Transverse colon (tissue), 3 donors: Measurements from ENCODE around the gene HEG1.

Experiments used
- POLR2A ChIP-seq: fragments of 450-650 bp; IDR thresholded peaks from one replicate; pipeline ENCODE4 v1.6.1; 2016; ENCODE audit warnings: antibody characterized with exemption, mild to moderate bottlenecking, moderate library complexity
- TF ChIP-seq, protein P1 (sequence below), 5 experiments: fragments of 200-600 bp in 3 of 5; fragments of 450-650 bp in 2 of 5; sonication (generic) in 3 of 5; IDR thresholded peaks; 1 replicate in 2 of 5; 2 replicates in 3 of 5; pipeline ENCODE4 v1.5.1; 2016 to 2017; ENCODE audit warnings: antibody characterized with exemption in 5 of 5, inconsistent platforms in 3 of 5, mild to moderate bottlenecking in 2 of 5, moderate library complexity in 1 of 5

DNA sequence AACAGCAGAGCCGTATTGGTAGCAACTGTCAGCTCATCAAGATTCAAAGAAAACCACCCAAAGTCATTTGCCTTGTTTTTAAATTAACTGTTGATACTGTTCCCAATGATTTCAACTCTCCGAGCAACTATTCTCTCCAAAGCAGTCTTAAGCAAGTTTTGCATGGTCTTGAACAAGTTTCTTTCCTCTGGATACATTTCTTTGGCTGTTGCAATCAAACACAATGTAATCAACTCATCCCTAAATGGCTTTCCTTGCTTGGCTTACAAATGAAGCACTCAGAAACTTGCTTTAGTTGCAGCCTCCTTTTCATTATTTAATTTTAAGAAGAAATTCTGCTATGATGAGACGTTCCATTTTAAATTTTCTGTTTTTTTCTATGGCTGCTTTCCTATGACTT, 105.8 kb downstream of the HEG1 start:
- TF ChIP-seq POLR2A, result no peak
- TF ChIP-seq, protein P1, sequence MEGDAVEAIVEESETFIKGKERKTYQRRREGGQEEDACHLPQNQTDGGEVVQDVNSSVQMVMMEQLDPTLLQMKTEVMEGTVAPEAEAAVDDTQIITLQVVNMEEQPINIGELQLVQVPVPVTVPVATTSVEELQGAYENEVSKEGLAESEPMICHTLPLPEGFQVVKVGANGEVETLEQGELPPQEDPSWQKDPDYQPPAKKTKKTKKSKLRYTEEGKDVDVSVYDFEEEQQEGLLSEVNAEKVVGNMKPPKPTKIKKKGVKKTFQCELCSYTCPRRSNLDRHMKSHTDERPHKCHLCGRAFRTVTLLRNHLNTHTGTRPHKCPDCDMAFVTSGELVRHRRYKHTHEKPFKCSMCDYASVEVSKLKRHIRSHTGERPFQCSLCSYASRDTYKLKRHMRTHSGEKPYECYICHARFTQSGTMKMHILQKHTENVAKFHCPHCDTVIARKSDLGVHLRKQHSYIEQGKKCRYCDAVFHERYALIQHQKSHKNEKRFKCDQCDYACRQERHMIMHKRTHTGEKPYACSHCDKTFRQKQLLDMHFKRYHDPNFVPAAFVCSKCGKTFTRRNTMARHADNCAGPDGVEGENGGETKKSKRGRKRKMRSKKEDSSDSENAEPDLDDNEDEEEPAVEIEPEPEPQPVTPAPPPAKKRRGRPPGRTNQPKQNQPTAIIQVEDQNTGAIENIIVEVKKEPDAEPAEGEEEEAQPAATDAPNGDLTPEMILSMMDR (IDR thresholded peaks at IDR 0.05), result no peak
